LNCaP clone FGC (cell line): ENCODE data around the gene CSF3.
A peak's percentile ranks its signal among the peaks of the same experiment; 100 is the strongest.

Experiments
- DNase-seq: peaks from one replicate; pipeline ENCODE4 v3.0.0-alpha.2; 2011; ENCODE audit warnings: low read depth
- H3K4me3 ChIP-seq: 2 replicates; pipeline ENCODE4 v1.5.1; 2011; ENCODE audit warnings: mild to moderate bottlenecking, low read depth, low read length, control low read depth
- CTCF ChIP-seq: IDR thresholded peaks from 2 replicates; pipeline ENCODE4 v1.5.1; 2012; ENCODE audit warnings: mild to moderate bottlenecking; ENCODE audit not compliant: control insufficient read depth, insufficient read depth; ENCODE audit errors: extremely low read depth

Gene CSF3

GRCh38 chr17:40038882-40039513 lies 23.8 kb downstream of the CSF3 start:
- peak; percentile 30 for DNase-seq
- peak; percentile 48 for TF ChIP-seq CTCF
- no peak overlapping the region for H3K4me3 ChIP-seq

GRCh38 chr17:40041196-40041595 lies 26.0 kb downstream of the CSF3 start:
- no peak for DNase-seq
- no peak overlapping the region for H3K4me3 ChIP-seq
- no peak for TF ChIP-seq CTCF

GRCh38 chr17:40056379-40057015 lies 41.3 kb downstream of the CSF3 start:
- H3K4me3 ChIP-seq = no peak overlapping the region
- no peak for TF ChIP-seq CTCF
- no peak for DNase-seq

- no peak for DNase-seq
- TF ChIP-seq CTCF = no peak
- no peak overlapping the region for H3K4me3 ChIP-seq
These were observed 43.0 kb downstream of the CSF3 start for GRCh38 chr17:40058186-40058784.

- no peak for DNase-seq
- H3K4me3 ChIP-seq = no peak overlapping the region
- no peak for TF ChIP-seq CTCF
These were observed 43.6 kb downstream of the CSF3 start for GRCh38 chr17:40058865-40059264.

- TF ChIP-seq CTCF = no peak
- H3K4me3 ChIP-seq = no peak overlapping the region
- DNase-seq = no peak
These were observed 44.7 kb downstream of the CSF3 start for GRCh38 chr17:40059729-40060475.
